Esophagus muscularis mucosa (tissue), 3 donors: ENCODE results near the gene RER1.

Experiments used
- CTCF ChIP-seq, 3 experiments: fragments of 200-600 bp in 2 of 3; fragments of 450-650 bp in 1 of 3; sonication (generic) in 2 of 3; IDR thresholded peaks; one replicate each; pipeline ENCODE4 v1.5.1; 2017 to 2019; ENCODE audit warnings: antibody characterized with exemption in 3 of 3, mild to moderate bottlenecking in 2 of 3, moderate library complexity in 1 of 3
- POLR2AphosphoS5 ChIP-seq, 2 donors: sonication (generic); formaldehyde crosslinking; IDR thresholded peaks; one replicate each; pipeline ENCODE4 v1.6.1; 2017; ENCODE audit warnings: antibody characterized with exemption in 2 of 2

- TF ChIP-seq CTCF (IDR thresholded peaks at IDR 0.05), result no peak
- no peak for TF ChIP-seq POLR2AphosphoS5 (IDR thresholded peaks at IDR 0.05)
Observed at GRCh38 chr1:2388004-2388913, 3.4 kb upstream of the RER1 start.
